Kidney tubule cell (primary cell): ENCODE measurements around the gene CTAG2.
"Not testable (repeated sequence)": the region's sequence is repeated elsewhere in the genome, so short reads cannot be mapped to it uniquely, and the experiment has no call there.

Source experiments
- DNase-seq: peaks from one replicate; pipeline ENCODE4 v3.0.0-alpha.2; 2018; ENCODE audit warnings: low spot score

CTAG2 gene

DNA sequence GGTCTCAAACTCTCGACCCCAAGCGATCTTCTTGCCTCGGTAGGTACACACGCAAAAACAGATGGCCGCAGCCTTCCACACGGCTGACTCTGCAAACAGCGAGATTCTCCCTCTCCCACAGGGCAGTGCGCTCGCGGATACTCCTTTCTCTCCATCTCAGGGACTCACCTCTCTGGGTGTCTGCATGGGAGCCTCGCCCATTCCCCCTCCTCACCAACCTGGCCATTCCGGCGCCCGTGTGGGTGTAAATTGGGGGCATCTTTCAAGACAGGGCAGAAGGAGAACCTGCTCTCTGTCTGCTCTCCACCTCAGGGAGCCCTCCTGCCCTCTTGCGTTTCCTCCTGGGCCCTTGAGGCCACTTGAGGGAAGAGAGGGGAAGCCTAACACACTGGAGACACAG lies 4.4 kb downstream of the CTAG2 start:
- no peak for DNase-seq

DNA sequence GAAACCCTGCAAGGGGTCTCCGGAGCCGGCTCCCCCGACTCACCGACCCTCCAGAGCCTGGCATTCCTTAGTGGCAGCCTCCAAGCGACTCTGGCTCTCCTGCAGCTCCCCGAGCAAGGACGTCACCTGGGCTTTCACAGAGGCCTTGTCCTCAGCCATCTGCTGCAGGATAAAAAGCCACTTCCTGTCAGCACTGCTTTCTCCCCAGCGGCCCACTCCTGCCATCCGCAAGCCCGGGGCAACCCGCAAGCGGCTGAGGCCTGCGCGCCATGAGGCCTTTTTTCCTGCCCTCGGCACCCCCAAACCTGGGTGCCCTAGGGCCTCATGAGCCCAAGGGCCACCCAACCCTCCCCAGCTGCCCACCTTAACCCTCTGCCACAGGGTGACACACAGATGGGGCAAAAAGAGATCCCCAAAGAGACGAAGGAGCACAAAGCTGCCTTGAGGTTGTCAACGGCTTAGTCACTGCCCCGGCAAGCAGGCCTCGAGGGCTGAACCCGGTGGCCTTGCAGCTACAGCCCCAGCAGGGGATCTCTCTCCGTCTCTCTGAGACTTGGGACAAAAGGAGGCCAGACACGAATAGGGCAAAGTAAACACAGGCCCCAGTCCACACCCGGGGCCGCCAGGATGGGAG lies 7.5 kb downstream of the CTAG2 start:
- DNase-seq = not testable (repeated sequence)

DNA sequence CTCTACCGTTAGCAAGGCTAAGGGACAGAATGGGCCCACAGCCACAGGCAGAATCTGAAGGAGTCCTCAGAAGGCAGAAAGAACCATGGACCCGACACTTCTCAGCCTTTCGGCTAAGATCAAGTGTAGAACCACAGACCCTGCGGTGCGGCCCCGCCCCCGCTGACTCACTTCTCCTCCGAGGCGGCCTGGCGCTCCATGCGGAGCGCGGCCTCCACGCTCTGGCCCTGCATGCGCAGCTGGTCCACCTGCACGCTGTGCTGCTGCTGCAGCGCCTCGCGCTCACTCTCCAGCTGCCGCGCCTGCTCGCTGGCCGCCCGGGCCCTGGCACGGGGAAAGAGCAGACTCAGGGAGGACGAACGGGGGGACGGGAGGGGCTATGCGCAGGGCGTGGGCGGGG lies 9.7 kb downstream of the CTAG2 start:
- DNase-seq = not testable (repeated sequence)

DNA sequence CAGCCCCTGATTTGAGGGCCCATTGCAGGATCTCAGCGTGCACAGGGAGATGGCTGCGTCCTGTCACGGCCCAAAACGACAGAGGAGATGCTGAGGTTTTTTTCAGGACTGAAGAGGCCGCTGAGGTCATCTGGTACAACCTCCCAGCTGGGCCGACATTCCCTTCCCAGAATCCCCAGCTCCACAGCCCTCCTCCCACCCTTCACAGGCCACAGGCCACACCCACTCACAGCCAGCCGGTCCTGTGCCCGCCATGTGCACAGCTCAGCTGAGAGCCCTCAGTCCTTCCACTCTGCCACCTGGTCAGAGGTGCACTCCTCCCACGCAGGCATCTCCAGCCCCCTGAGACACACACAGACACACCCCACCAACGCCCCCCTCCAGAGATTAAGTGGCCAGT lies 11.6 kb downstream of the CTAG2 start:
- DNase-seq = not testable (repeated sequence)

DNA sequence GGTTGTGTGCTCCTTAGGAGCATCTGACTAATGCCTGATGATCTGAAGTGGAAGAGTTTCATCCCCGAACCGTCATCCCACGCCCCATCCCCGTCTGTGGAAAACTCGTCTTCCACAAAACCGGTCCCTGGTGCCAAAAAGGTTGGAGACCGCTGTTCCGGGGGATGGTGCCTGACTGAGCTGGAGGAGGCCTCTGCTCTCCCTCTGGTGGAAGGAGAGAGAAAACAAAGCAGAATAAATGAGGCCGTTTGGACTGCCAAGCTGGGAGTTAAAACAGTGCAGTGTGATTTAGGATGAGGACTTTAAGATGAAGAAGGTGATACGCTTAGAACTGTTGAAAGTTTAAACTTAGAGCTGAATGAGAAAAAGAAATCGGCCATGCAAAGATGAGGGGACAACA lies 19.7 kb downstream of the CTAG2 start:
- DNase-seq = not testable (repeated sequence)

DNA sequence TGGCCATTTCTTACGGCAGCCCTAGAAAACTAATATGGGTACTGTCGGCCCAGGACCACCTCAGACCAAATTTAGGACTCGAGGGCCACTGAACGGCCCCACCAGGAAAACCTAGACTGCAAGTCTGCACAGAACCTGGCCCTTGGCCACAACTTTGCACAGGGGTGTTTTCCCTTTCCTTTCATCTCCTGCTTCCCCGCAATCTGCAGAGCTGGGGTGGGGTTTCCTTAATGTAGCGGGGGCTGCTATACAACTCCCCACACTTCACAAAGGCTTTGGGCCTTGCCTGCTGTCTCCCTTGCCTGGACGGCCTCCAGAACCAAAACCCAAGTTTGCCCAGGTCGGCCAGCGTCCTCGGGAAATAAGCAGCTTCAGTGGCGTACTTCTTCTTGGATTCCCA lies 22.4 kb downstream of the CTAG2 start:
- DNase-seq = not testable (repeated sequence)

DNA sequence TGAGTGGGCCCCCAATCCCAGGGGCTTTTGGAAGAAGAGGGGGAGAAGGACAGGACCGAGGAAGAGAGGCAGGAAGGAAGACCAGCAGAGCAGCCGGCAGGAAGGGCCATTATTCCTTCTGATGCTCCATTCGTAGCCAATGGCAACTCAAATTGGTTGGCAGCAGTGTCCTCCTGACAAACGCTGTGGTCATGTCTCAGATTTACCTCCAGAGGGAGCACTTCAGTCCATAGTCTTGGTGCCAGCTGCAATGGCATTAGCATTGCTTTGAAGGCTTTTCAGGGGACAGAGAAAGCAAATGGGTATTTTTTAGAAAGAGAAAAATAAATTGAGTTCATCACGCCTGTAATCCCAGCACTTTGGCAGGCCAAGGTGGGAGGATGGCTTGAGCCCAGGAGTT lies 24.4 kb downstream of the CTAG2 start:
- not testable (repeated sequence) for DNase-seq

DNA sequence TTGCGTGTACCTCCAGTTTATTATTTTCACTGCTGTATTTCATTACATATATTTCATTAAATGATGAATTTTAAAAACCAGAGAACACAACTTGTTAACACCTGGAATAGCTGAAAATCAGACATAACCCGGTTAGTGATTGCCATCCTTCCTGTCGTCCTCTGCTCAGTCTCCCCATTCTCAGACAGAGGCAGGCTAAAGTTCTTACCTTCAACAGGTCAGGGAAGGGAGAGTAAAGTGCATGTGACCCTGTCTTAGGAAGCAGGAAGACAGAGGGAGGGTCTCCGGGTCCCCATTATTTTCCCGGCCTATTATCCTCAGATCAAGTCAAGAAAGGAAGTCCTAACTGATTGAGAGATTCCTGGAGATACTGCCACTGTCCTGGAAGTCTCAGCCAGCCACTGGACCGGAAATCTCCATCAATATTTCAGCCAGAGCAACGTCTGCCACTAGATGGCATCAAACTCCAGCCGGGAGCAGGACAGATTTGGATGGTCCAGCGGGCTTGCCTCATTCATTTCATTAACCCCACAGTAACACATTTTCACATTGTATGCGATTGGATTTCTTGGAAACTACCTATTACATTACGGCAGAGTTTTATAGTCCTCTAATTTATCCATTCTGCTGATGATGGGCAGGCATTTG lies 32.5 kb downstream of the CTAG2 start:
- DNase-seq = not testable (repeated sequence)

DNA sequence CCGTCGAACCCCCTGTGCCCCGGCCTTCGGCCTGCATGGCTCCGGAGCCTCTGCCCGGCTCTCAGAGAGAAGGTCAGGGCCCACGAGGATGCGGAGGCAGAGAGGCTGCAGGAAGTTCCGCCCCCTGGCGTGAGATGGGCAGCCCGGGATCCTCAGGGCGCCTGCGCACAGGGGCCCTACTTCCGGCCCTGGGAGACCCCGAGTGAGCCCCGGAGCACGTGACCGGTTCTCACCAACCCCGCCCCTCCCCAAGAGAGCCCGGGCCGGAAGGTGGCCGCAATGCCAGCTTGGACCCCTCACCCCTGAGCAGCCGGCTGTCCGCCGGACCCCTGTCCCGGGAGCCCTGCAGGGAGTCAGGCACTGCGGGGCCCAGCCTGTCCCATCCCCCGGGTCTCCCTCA lies 34.2 kb downstream of the CTAG2 start, which contains the start of gene CTAG1B:
CTAG1B (minus strand) TSS at position 101 of the 400 bp plus-strand sequence; CDS start at position 37, 64 bp downstream.
- DNase-seq = not testable (repeated sequence)

DNA sequence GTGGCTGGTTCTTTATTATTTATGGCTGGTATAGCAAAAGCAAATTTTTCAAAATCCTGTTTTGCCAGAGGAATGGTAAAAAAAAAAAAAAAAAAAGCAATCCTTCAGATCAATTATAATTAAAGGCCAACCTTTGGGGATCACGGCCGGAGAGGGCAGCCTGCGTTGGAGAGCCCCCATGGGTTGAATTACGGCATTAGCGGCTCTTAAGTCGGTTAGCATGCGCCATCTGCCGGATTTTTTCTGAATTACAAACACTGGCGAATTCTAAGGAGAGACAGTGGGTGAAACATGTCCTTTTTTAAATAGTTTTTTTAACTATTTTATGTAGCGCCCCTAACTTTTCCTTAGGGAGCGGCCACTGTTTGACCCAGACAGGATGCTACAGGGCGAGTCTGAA lies 39.8 kb downstream of the CTAG2 start:
- not testable (repeated sequence) for DNase-seq

DNA sequence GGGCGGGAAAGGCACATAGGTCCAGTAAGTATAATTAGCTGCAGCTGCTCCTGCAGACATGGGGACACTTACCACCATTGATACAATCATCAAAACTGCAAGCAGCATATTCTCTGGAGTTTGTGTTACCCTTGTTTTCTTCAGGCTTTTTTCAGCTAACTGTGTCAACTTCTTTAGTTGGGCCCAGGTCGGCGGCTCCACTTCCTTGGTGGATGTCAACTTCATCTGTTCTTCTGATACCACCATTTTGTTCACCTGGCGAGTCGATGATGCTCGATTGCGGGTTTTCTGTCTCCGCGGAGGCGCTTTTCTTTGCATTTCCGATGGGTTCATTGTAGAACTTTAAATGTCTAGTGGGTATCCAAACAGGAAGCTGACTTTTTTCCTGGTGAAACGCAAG lies 42.2 kb downstream of the CTAG2 start:
- DNase-seq = not testable (repeated sequence)

DNA sequence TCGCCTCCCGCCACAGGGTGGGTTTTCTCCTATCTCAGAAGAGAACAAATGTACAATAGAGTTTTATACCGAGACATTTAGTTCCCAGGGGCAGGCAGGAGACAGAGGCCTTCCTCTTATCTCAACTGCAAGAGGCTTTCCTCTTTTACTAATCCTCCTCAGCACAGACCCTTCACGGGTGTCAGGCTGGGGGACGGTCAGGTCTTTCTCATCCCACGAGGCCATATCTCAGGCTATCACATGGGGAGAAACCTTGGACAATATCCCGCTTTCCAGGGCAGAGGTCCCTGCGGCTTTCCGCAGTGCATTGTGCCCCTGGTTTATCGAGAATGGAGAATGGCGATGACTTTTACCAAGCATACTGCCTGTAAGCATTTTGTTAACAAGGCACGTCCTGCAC lies 44.6 kb downstream of the CTAG2 start:
- DNase-seq = not testable (repeated sequence)

DNA sequence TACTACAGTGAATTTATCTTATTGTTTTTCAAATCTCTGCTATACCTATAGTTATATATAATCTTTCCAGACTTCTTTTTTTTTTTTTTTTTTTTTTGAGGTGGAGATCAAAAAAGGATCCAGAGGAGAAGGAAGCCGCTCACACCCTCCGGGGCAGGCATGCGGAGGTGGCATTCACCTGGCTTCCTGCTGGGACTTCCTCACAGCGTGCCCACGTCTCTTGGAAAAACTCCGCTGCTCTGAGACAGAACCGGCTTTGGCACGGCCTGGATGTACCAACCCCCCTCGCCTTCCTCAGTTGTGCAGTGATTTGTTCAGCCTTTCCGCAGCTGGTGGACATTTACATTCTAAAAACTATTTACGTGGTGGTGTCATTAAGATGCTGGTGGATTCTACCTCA lies 45.4 kb downstream of the CTAG2 start:
- not testable (repeated sequence) for DNase-seq

DNA sequence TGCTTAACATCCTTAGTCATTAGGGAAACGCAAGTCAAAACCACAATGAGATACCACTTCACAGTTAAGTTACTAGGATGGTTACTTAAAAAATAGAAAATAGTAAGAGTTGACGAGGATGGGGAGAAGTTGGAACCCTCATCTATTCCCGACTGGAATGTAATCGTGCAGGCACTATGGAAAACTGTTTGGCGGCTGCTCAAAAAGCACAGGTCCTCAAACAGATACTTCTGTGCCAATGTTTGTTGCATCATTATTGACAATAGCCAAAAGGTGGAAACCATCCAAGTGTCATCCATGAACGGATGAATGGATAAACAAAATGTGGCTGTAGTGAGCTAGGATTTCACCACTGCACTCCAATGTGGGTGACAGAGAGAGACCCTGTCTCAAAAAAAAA lies 46.0 kb downstream of the CTAG2 start:
- no peak for DNase-seq

DNA sequence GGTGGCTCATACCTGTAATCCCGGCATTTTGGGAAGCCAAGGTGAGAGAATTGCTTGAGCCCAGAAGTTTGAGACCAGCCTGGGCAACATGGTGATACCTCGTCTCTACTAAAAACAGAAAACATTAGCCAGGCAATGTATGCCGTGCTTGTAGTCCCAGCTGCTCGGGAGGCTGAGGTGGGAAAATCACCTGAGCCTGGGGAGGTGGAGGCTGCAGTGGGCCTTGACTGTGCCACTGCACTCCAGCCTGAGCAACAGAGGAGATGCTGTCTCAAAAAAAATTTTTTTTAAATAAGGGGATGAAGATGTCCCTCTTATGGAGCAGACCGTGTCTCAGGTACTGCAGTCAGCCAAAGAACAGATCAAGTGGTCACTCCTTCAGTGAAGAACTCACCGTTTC lies 47.8 kb downstream of the CTAG2 start:
- DNase-seq = no peak

DNA sequence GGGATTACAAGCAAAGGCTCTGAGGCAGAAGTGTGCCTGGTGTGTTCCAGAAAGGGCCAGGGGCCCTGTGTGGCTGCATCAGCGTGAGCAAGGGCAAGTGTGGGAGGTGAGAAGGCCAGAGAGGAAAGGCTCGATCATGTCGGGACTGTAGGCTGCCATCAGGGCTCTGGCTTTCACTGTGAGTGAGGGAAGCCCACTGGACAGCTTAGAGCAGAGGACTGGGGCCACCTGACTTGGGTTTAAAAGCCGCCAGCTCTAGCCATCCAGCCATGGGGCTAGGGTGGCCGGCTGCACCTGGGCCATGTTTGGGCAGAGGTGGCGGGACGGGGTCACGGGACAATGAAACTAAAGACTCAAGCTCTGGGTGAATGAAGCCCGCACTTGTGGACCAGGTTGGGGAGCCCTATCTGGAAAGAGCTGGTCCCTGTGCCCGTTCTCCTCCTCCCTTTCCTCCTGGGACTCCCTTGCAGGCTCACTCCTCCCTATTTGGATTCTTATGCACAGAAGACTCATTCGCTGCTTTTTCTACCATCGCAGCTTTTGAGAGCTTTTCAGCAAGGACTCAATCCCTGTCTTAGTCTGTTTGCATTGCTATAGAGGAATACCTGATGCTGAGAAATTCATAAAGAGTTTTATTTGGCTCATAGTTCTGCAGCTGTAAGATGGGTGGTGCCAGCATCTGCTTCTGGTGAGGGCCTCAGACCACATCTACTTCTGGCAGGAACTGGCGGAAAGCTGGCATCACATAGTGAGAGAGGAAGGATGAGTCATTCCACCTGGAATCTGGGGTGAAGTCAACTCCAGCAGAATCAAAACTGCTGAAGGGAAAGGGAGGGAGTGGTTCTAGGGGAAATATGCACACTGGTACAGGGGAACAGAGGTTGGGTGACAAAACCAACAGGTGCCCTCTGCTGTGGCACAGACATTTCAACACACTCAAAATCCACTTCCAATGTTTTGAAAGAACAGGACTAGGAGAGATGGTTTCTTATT lies 49.6 kb downstream of the CTAG2 start:
- peak; percentile 76 for DNase-seq

DNA sequence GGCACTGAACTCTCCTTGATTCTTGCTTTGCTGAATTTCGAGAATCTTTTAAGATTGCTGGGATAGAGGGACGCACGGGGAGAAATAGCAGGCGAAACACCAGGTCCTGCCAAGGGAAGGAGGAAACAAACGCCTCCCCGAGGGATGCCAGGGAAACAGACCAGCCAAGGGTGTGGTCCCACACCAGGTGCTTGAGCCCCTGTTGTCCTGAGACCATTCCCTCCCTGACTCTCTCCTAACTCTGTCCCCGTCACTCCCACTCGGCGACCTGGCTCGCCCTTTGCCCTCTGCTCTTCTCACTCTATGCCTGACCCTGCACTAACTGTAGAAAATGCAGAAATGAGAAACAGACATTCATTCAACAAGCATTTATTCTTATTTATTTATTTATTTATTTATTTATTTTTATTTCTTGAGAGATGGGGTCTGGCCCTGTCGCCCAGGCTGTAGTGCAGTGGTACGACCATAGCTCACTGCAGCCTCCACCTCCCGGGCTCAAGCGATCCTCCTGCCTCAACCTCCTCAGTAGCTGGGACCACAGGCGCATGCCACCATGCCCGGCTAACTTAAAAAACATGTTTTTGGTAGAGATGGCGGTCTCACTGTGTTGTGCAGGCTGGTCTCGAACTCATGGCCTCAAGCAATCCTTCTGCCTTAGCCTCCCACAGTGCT lies 50.5 kb downstream of the CTAG2 start:
- DNase-seq = no peak

DNA sequence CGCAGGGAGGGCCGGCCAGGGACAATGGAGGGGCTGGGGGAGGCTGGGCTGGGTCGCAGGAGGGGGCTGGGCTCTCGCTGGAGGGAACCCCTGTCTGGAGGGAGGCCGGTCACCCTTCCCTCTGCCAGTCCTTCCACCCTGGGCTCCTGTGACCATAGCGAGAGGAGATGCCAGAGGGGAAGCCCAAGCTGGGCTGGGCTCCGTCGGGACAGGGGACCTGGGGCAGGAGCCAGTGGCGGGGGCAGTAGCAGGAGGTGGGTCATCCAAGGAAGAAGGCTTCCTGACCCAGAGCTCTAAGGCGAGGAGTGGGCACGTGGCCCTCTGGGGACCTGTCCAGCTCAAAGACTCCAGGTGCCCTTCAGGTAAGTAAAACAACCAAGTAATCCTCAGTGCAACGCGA lies 51.2 kb downstream of the CTAG2 start:
- DNase-seq = no peak
